Endothelial cell of umbilical vein (primary cell): ENCODE data around the gene HHATL.

ENCODE experiments used
- EZH2 ChIP-seq: IDR thresholded peaks from 2 replicates; pipeline ENCODE4 v1.6.1; 2012; ENCODE audit warnings: borderline replicate concordance, low read depth, mild to moderate bottlenecking, moderate library complexity, low read length, inconsistent platforms; ENCODE audit not compliant: severe bottlenecking
- FOS ChIP-seq: IDR thresholded peaks from 2 replicates; pipeline ENCODE4 v1.6.1; 2011; ENCODE audit warnings: mild to moderate bottlenecking, low read length, moderate library complexity, borderline replicate concordance; ENCODE audit not compliant: insufficient read depth
- GATA2 ChIP-seq: IDR thresholded peaks from 2 replicates; pipeline ENCODE4 v1.7.0; 2011; ENCODE audit warnings: low read depth, mild to moderate bottlenecking, moderate library complexity, mixed read lengths, low read length; ENCODE audit not compliant: insufficient read length, insufficient read depth
- JUN ChIP-seq: IDR thresholded peaks from 2 replicates; pipeline ENCODE4 v1.6.1; 2011; ENCODE audit warnings: borderline replicate concordance, low read depth; ENCODE audit not compliant: insufficient read length, insufficient read depth
- MYC ChIP-seq: IDR thresholded peaks from one replicate; pipeline ENCODE4 v1.6.1; 2011; ENCODE audit warnings: mild to moderate bottlenecking, low read depth, low read length
- POLR2A ChIP-seq: IDR thresholded peaks from 2 replicates; pipeline ENCODE4 v1.6.1; 2012; ENCODE audit warnings: low read depth, mild to moderate bottlenecking, control low read depth, low read length
- POLR2AphosphoS5 ChIP-seq: IDR thresholded peaks from 2 replicates; pipeline ENCODE4 v1.6.1; 2012; ENCODE audit warnings: low read depth, mild to moderate bottlenecking, control low read depth, low read length, moderate library complexity; ENCODE audit not compliant: insufficient read depth
- TF ChIP-seq, protein P1 (sequence below), 2 donors: IDR thresholded peaks; 1 replicate in 1 of 2; 2 replicates in 1 of 2; pipeline ENCODE4 v1.5.1; 2011; ENCODE audit warnings: low read length in 2 of 2, mild to moderate bottlenecking in 2 of 2, moderate library complexity in 2 of 2, control low read depth in 1 of 2, inconsistent platforms in 1 of 2, low read depth in 1 of 2; ENCODE audit not compliant: insufficient read depth in 1 of 2; ENCODE audit errors: extremely low read depth in 1 of 2
- TF ChIP-seq, protein P2 (sequence below): IDR thresholded peaks from 2 replicates; pipeline ENCODE4 v1.6.1; 2011; ENCODE audit not compliant: insufficient read depth, insufficient read length

GRCh38 chr3:42732829-42733459 lies 30.3 kb upstream of the HHATL start:
- TF ChIP-seq POLR2AphosphoS5: no peak
- TF ChIP-seq, protein P1, sequence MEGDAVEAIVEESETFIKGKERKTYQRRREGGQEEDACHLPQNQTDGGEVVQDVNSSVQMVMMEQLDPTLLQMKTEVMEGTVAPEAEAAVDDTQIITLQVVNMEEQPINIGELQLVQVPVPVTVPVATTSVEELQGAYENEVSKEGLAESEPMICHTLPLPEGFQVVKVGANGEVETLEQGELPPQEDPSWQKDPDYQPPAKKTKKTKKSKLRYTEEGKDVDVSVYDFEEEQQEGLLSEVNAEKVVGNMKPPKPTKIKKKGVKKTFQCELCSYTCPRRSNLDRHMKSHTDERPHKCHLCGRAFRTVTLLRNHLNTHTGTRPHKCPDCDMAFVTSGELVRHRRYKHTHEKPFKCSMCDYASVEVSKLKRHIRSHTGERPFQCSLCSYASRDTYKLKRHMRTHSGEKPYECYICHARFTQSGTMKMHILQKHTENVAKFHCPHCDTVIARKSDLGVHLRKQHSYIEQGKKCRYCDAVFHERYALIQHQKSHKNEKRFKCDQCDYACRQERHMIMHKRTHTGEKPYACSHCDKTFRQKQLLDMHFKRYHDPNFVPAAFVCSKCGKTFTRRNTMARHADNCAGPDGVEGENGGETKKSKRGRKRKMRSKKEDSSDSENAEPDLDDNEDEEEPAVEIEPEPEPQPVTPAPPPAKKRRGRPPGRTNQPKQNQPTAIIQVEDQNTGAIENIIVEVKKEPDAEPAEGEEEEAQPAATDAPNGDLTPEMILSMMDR (IDR thresholded peaks at IDR 0.05; ENCODE audit: extremely low read depth in 1 of 2, insufficient read depth in 1 of 2, low read depth in 1 of 2, low read length in 2 of 2): peak in 1 of 2 donors; percentile 8
- TF ChIP-seq POLR2A: no peak
- TF ChIP-seq, protein P2, sequence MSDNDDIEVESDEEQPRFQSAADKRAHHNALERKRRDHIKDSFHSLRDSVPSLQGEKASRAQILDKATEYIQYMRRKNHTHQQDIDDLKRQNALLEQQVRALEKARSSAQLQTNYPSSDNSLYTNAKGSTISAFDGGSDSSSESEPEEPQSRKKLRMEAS: no peak
- no peak for TF ChIP-seq MYC
- TF ChIP-seq EZH2: no peak
- no peak for TF ChIP-seq FOS
- no peak for TF ChIP-seq GATA2
- TF ChIP-seq JUN: no peak
